Measurements from ENCODE around the gene TMA7B. TPM values are rescaled to one million over a fixed set of nuclear protein-coding genes. Genes with fewer than 3 reads are reported as not detected.

The TMA7B gene
- total RNA-seq, 8 experiments from 2014 or later, result 0.14 to 0.31 (median 0.28) TPM; not detected in 5

- peak in 2 of 8 experiments; percentile 7 to 10 for ATAC-seq (replicated peaks in 6 of 8)
- H3K27ac ChIP-seq, result no peak overlapping the region
- in situ Hi-C loops (cut with MboI; ENCODE audit: low pct_unique_long_range_greater_than_20kb in 2 of 9, low sequenced_read_pairs in 9 of 9, unreplicated experiment in 9 of 9), result no loop called here
- no peak overlapping the region for H3K4me3 ChIP-seq
- WGBS, 10 experiments, result 0 to 67% (median 43%) methylated on average over 1 to 3 of the region's 3 CpGs; no CpG with 5 or more reads in 1 of the 10 experiments
- peaks cover 30 to 40% of the 10 kb centered on the region in 2 donors for H3K4me1 ChIP-seq (replicated peaks in 1 of 2)
Observed at GRCh38 chr22:39996732-39997131, 36.5 kb downstream of the TMA7B start.

- in situ Hi-C loops (cut with MboI; ENCODE audit: low pct_unique_long_range_greater_than_20kb in 2 of 9, low sequenced_read_pairs in 9 of 9, unreplicated experiment in 9 of 9), result no loop called here
- Histone ChIP-seq H3K4me1 (replicated peaks in 1 of 2) (peaks cover 30 to 40% of the 10 kb centered on the region in 2 donors), H3K4me3 (no peak overlapping the region), H3K27ac (no peak overlapping the region)
- WGBS, 10 experiments, result 16 to 85% (median 67%) methylated on average over 1 to 2 of the region's 3 CpGs; no CpG with 5 or more reads in 3 of the 10 experiments
- ATAC-seq (replicated peaks in 6 of 8), result no peak
Observed at GRCh38 chr22:39997421-39997820, 37.2 kb downstream of the TMA7B start.

DNA sequence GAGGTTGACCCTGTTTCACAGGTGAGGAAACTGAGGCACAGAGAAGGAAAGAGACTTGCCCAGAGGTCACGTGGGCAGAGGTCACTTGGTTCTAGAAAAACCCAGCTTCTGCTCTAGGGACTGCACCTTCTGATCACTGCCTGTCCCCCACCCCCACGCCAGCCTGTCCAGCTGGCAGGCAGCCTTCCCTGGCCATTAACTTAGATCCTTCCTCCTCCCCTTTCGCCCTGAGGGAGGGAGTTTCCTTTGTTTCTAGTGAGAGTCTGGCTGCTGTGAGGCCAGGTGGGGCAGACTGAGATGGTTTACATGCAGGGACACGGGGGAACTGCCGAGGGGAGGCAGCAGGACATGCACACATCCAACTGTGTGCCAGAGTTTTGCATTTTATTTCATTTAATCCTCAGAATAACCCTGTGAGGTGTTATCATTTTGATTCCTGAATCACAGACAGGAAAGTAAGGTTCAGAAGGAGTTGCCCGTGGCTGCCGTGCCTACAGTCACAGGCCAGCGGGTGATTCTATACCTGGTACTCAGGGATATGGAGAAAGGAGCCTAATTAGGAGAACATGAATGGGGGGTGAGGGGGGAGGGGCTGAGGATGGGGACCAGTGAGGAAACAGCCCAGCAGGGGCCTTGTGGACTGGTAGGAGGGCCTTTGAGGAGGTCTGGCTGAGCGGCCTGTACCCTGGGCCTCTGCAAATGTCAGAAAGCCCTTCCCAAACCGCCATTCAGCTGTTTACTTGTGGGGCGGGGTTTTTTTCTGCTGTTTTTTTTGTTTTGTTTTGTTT lies 37.9 kb downstream of the TMA7B start:
- peak; percentile 48 to 84 (median 74) for ATAC-seq (replicated peaks in 6 of 8)
- whole genome bisulfite sequencing, 10 experiments, result 10 to 46% (median 30%) methylated on average over 1 to 6 of the region's 11 CpGs; no CpG with 5 or more reads in 5 of the 10 experiments
- in situ Hi-C loops (cut with MboI; ENCODE audit: low pct_unique_long_range_greater_than_20kb in 2 of 9, low sequenced_read_pairs in 9 of 9, unreplicated experiment in 9 of 9), result no loop called here
- Histone ChIP-seq H3K27ac (no peak overlapping the region), H3K4me1 (replicated peaks in 1 of 2) (peaks cover 30 to 42% of the 10 kb centered on the region in 2 donors), H3K4me3 (no peak overlapping the region)

- 27 to 95% (median 83%) methylated on average over 2 to 7 of the region's 16 CpGs; no CpG with 5 or more reads in 4 of the 10 experiments for WGBS, 10 experiments
- H3K27ac ChIP-seq, result no peak overlapping the region
- peaks cover 38 to 50% of the 10 kb centered on the region in 2 donors for H3K4me1 ChIP-seq (replicated peaks in 1 of 2)
- H3K4me3 ChIP-seq, result no peak overlapping the region
- no peak for ATAC-seq (replicated peaks in 6 of 8)
- in situ Hi-C loops (cut with MboI; ENCODE audit: low pct_unique_long_range_greater_than_20kb in 2 of 9, low sequenced_read_pairs in 9 of 9, unreplicated experiment in 9 of 9), result no loop called here
Observed at GRCh38 chr22:39999144-39999757, 39.1 kb downstream of the TMA7B start.

- 50 to 100% (median 80%) methylated on average over 1 to 5 of the region's 5 CpGs; no CpG with 5 or more reads in 4 of the 10 experiments for WGBS, 10 experiments
- in situ Hi-C loops (cut with MboI; ENCODE audit: low pct_unique_long_range_greater_than_20kb in 2 of 9, low sequenced_read_pairs in 9 of 9, unreplicated experiment in 9 of 9), result no loop called here
- Histone ChIP-seq H3K4me1 (replicated peaks in 1 of 2) (peaks cover 45 to 53% of the 10 kb centered on the region in 2 donors), H3K4me3 (no peak overlapping the region), H3K27ac (no peak overlapping the region)
- peak in 1 of 8 experiments; percentile 19 for ATAC-seq (replicated peaks in 6 of 8)
Observed at GRCh38 chr22:40000171-40000570, 40.0 kb downstream of the TMA7B start.

DNA sequence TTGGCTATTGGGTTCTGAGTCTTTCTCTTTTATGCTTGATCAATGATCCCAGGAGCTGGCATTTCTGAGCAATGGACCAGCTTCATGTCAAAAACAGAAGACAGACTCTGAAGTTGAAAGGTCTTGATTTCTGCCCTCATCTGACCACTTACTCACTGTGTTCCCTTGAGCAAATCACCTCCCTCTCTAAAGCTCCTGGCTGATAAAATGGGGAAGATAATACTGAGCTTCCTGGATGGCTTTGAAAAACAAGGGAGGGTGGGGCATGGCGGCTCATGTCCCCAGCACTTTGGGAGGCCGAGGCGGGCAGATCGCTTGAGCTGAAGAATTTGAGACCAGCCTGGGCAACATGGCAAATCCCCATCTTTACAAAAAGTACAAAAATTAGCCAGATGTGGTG lies 40.9 kb downstream of the TMA7B start:
- no peak overlapping the region for H3K27ac ChIP-seq
- no peak overlapping the region for H3K4me3 ChIP-seq
- no peak for ATAC-seq (replicated peaks in 6 of 8)
- peaks cover 54 to 60% of the 10 kb centered on the region in 2 donors for H3K4me1 ChIP-seq (replicated peaks in 1 of 2)
- in situ Hi-C loops (cut with MboI; ENCODE audit: low pct_unique_long_range_greater_than_20kb in 2 of 9, low sequenced_read_pairs in 9 of 9, unreplicated experiment in 9 of 9), result no loop called here
- WGBS, 10 experiments, result 80 to 100% (median 92%) methylated on average over 1 to 4 of the region's 4 CpGs; no CpG with 5 or more reads in 4 of the 10 experiments

DNA sequence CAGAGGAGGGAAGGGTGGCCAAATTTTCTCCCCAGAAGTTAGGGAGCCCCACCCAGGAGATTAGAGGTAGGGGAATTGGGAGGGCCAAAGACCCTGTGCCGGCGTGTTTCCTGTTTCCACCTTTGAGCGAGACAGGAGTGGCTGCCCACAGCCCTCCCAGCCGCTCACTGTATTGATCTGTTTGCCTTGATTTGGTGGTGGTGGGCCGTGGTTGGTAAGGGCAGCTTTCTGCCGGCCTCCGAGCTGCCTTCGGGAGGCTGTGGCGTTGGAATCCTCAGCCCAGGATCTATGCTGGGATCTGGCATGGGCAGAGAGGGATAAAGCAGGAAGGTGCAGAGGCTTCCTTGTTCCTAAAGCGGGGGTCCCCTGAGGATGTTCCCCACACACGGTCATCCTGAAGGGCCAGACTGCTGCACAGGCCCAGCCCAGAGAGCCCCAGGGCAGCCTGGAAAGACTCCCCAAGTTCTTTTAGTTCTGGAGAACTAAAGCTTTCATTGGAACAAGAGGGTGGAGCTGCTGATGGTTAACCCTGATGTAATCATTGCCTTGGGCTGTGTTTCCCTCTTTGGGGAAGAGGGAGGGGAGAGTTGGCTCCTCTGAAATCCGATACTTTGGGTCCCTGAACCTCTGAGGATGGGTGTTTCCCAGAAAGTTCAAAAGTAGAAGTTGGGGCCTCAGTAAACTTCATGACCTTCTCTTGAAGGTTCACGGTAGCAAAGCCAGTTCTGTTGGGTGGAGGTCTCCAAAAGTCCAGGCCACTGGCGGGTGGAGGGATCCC lies 41.8 kb downstream of the TMA7B start:
- no peak overlapping the region for H3K4me3 ChIP-seq
- 7 to 90% (median 42%) methylated on average over 2 to 9 of the region's 14 CpGs; no CpG with 5 or more reads in 3 of the 10 experiments for WGBS, 10 experiments
- in situ Hi-C loops (cut with MboI; ENCODE audit: low pct_unique_long_range_greater_than_20kb in 2 of 9, low sequenced_read_pairs in 9 of 9, unreplicated experiment in 9 of 9), result no loop called here
- peaks cover 53 to 54% of the 10 kb centered on the region in 2 donors for H3K4me1 ChIP-seq (replicated peaks in 1 of 2)
- peak in 3 of 8 experiments; percentile 68 to 83 (median 70) for ATAC-seq (replicated peaks in 6 of 8)
- no peak overlapping the region for H3K27ac ChIP-seq

DNA sequence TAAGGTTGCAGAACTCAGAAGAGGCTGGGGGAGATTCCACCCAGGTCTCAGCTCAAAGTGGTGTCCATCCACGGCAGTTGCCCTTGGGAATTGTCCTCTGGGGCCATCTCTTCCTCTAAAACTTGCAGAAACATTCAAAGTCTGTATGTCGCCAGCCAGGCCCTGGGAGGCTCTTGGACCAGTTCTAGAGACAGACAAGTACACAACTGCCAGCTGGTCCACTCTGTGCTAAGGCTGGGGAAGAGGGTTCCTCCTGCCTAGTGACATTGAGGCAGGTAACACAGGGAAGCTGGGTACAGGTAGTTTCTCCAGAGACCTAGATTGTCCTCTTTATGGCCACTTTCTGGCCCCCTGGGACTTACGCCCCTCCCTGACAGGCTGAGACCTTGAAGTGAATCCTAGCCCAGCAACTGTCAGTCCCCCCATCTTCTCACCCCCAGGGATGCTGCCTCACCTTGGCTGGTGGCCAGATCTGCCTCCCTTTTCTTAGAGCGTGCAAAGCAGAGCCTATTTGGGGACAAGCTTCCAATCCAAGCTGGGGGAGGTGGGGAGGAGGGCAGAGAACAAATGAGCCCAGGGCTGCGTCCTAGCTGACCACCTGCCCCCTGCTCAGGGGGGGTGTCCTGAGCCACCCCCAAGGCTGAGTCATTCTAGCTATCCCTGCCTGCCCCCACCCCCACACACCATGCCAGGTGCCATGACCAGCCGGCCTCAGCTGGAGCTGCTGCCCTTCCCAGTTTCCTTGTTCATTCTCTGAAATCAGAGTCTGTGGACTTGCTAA lies 42.9 kb downstream of the TMA7B start:
- H3K4me1 ChIP-seq (replicated peaks in 1 of 2), result peaks cover 44 to 49% of the 10 kb centered on the region in 2 donors
- ATAC-seq (replicated peaks in 6 of 8), result peak in 6 of 8 experiments; percentile 10 to 54 (median 42)
- in situ Hi-C loops (cut with MboI; ENCODE audit: low pct_unique_long_range_greater_than_20kb in 2 of 9, low sequenced_read_pairs in 9 of 9, unreplicated experiment in 9 of 9), result no loop called here

GRCh38 chr22:40004836-40005235 lies 44.6 kb downstream of the TMA7B start:
- in situ Hi-C loops (cut with MboI; ENCODE audit: low pct_unique_long_range_greater_than_20kb in 2 of 9, low sequenced_read_pairs in 9 of 9, unreplicated experiment in 9 of 9), result no loop called here
- Histone ChIP-seq H3K4me3 (no peak overlapping the region), H3K4me1 (replicated peaks in 1 of 2) (peaks cover 42 to 48% of the 10 kb centered on the region in 2 donors), H3K27ac (no peak overlapping the region)
- ATAC-seq (replicated peaks in 6 of 8), result no peak
- WGBS, 10 experiments, result 30 to 100% (median 70%) methylated on average over 1 to 5 of the region's 6 CpGs; no CpG with 5 or more reads in 2 of the 10 experiments

More for the DNA sequence above, 42.9 kb downstream of the TMA7B start:
- Histone ChIP-seq H3K4me3 (no peak overlapping the region), H3K27ac (no peak overlapping the region)
- WGBS, 10 experiments, result 63 to 100% (median 82%) methylated on average over 1 to 4 of the region's 6 CpGs; no CpG with 5 or more reads in 5 of the 10 experiments

DNA sequence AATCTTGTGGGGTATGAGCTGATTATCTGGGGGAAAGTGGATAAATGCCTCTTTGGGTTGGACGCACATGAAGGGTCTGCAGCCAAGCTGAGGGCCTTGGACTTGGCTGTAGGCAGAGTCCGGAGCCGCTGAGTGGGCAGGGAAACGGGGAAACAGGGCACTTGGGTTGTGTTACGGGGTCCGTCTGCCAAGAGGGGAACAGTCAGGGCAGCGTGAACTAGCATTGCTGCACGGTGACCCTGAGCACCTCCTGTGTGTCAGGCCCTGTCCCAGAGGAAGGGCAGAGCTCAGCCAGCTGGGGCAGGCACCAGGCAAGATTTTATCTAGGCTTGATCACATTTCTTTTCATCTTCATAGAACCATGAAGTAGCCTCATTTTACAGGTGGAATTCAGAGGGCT lies 46.4 kb downstream of the TMA7B start:
- ATAC-seq (replicated peaks in 6 of 8), result no peak
- 13 to 100% (median 100%) methylated on average over 1 to 3 of the region's 8 CpGs; no CpG with 5 or more reads in 3 of the 10 experiments for WGBS, 10 experiments
- peaks cover 49% of the 10 kb centered on the region in 2 donors for H3K4me1 ChIP-seq (replicated peaks in 1 of 2)
- no peak overlapping the region for H3K27ac ChIP-seq
- no peak overlapping the region for H3K4me3 ChIP-seq
- in situ Hi-C loops (cut with MboI; ENCODE audit: low pct_unique_long_range_greater_than_20kb in 2 of 9, low sequenced_read_pairs in 9 of 9, unreplicated experiment in 9 of 9), result no loop called here

DNA sequence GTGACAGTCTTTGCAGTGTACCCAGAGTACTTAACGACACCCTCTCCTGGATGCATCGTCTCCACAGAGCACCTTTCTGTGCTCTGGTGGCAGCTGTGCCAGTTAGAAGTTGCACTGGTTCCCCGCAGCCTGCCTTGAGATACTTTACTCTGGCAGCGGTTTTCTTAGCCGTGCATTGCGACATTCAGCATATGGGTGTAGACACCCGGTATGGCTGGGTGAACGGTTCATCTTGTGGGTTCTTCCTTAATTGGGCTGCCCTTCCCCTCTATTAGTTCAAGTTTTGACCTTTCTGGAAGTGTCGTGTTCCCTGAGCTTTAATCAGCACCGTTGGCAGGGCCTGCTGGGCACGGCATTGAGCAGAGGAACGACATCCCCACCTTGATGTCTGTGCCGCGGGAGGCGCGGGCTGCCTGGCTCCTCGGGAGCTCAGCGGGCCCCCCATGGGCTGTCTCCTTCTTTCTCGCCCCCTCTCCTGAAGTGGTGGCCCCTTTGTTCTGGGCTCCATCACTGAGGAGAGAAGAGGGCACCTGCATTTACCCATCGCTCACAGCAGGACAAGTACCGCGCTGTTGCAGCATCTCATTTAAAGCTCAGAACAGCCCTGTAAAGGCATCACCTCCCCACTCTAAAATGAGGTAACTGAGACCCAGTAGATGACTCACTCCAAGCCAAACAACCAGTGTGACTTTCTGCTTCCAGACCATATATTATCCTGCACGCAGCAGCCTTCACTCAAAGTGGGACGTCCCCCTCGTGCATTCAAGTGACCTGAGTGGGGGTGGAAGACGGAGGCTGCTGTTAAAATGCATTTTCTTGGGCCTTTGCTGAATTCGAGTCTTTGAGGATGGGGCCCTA lies 47.9 kb downstream of the TMA7B start:
- peak overlapping the region in 1 of 2 donors; percentile 72 for H3K27ac ChIP-seq
- no peak overlapping the region for H3K4me3 ChIP-seq
- H3K4me1 ChIP-seq (replicated peaks in 1 of 2), result peaks cover 48 to 49% of the 10 kb centered on the region in 2 donors
- 0 to 100% (median 56%) methylated on average over 1 to 14 of the region's 27 CpGs; no CpG with 5 or more reads in 2 of the 10 experiments for WGBS, 10 experiments
- in situ Hi-C loops (cut with MboI; ENCODE audit: low pct_unique_long_range_greater_than_20kb in 2 of 9, low sequenced_read_pairs in 9 of 9, unreplicated experiment in 9 of 9), result no loop called here
- ATAC-seq (replicated peaks in 6 of 8), result no peak

Measured in motor neuron (in vitro differentiated cells).